Stimulated activated CD8-positive, alpha-beta memory T cell treated with anti-CD3 and anti-CD28 coated beads, Interleukin-12 subunit alpha, Interleukin-12 subunit beta, amount 100 ng/mL, for 24 hours (primary cell): ENCODE results near the gene ARRDC4.
"Not testable (repeated sequence)": the region's sequence is repeated elsewhere in the genome, so short reads cannot be mapped to it uniquely, and the experiment has no call there.

Experiments used
- DNase-seq: peaks from one replicate; pipeline ENCODE4 v3.0.0-alpha.2; 2020; ENCODE audit errors: extremely low read depth

ARRDC4 gene

DNA sequence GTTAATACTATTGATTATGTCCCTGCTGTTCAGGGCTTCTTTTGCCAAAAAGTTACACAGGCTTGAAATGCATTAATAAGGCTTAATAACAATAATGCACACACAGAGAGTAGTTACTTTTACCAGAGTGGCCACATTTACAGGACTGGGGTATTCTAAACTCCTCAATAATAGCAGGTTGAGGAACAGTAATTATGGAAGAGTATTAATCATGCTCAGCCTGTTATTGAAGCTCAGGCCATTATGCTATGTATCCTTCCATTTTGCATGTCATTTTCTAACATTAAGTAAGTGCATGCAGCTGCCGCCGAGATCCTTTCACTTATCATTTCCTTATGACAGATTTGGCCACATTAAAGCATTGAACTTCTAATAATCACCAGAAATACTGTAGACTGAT, 5.7 kb downstream of the ARRDC4 start:
- DNase-seq = no peak

DNA sequence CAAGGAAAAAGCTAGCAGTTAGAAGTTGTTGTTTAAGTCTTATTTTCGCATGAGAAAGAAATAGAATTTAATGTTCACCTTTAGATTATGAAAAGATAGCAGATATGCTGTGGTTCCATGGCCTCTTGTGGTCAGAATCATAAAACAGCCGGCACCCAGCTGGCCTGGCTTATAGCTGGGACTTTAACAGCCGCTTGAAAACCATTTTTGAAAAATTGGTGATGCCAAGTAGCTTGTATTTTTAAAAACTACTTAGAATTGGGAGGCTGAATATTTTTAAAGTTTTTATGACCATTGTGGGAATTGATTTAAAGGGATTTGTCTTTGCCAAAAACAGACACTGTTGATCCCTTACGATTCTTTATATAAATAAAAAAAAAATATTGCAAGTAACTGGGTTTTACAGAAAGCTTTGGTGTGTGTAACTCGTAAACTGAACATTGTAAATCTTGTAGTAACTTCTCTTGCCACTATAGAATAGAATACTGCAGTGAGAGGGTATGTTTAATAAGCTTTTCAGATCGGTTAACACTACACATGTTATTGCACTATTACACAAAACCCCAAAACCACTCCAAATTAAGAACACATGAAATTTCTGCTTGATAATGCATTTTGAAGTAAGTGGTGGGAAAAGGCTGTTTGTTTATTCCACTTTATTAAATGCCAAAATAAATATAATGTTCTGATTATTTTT, 6.6 kb downstream of the ARRDC4 start:
- DNase-seq = no peak

DNA sequence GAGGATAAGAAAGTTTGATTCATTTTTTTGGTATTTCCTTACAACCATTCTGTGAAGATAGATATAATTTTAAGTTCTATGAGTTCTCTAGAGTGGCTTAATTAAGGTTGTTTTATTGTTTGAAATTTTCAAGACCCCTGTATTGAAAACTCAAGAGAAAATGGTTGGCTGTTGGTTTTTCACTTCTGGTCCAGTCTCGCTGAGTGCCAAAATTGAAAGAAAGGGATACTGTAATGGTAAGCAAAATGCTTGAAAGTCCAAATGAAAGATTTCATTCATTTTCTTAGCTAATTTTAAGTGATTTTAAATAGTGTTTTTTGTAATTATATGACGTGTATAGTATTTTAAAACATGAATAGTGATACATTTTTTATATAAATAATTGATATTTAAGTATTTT, 7.4 kb downstream of the ARRDC4 start:
- DNase-seq = no peak

DNA sequence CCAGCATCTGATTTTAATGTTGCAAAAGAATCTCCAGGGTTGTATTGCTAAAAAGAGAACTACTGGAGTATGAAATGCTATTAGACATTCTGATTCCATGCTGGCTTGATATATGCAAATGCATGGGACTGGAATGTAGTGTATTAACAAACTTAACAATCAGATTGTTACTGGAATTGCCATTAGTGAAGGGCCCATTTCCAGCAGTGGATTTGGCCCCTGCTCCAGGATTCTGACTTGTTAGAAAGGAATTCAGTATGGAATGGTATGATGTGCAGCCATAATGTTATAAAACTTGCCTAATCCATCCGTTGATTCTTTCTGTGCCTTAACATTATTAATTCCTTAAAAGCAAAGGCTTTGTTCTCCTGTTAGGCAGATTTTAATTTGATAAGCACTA, 7.9 kb downstream of the ARRDC4 start:
- no peak for DNase-seq

DNA sequence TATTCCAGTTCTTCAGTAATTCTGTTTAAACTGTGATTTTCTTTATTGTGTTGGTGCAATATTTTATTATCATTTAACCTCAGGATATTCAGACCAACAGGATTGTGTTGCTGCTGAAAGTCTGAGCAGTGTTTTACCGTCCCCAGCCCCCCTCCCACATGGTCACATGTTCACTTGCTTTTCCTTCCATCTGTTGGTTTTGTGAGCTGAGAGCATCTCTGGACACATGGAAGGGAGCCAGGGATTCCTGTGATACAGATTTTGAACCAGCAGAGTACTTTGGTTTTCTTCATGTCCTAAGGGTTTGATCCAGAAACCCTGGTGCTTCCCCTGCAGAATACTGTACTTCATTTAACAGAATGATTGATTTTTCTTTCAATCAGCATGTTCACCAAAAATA, 11.9 kb downstream of the ARRDC4 start:
- no peak for DNase-seq

DNA sequence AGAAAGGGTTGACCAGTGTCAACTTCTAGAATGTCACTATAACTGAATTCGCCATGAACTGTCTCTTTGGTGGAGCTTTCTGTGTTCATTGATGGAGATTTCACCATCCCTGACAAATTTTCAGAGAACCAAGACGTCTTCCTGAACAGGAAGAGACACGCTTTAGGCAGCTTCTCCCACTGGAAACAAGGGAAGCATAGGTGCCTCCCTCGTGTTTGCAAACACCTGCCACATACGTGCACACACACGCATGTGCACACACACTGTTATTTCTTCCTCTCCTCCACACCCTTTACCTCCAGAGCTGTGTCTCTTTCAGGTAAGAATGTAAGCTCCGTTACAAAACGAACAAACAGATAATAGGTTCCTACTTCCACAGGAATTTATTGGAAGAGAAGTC, 15.6 kb downstream of the ARRDC4 start:
- DNase-seq = no peak

DNA sequence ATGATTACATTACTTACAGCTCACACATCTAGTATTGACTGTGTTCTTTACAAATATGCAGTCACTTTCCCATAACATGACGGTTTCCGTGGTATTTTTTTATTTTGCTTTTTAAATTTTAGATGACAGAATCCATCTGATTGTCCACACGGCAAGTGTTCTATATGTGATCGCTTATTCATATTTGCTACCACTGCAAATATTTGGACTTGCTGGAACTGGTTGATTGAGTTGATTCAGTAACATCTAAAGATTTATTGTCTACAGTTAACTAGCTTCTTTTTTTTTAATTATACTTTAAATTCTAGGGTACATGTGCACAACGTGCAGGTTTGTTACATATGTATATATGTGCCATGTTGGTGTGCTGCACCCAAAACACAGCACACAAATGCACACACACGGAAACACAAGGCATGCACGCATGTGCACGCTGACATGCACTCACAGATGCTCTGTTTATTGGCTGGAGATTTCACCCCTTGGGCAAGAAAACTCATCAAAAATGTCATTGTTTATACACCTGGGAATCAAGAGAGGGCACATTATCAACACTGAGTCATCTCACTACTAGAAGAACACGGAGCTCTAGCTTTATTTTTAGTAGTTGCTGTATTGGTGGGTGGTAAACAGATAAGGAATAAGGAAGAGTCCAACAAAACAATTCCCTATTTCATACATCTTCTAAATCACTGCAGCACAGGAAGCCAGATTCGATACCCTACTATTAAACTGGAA, 16.4 kb downstream of the ARRDC4 start:
- DNase-seq = no peak

DNA sequence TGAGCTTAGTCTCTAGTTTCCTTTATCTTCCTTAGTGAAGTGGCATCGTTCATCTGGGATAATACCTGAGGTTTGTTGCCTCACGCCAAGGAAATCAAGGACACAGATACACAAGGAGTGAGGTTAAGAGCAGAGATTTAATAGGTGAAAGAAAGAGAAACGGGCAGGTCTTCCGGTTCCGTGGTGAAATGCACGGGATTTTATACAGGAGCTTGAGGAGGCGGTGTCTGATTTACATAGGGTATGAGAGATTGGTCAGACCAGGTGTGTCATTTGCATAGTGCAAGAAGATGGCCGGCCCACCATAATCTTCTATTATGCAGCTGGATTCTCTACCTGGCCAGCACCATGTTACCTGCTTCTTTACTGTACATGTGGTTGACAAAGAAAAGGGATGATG, 17.2 kb downstream of the ARRDC4 start:
- no peak for DNase-seq

DNA sequence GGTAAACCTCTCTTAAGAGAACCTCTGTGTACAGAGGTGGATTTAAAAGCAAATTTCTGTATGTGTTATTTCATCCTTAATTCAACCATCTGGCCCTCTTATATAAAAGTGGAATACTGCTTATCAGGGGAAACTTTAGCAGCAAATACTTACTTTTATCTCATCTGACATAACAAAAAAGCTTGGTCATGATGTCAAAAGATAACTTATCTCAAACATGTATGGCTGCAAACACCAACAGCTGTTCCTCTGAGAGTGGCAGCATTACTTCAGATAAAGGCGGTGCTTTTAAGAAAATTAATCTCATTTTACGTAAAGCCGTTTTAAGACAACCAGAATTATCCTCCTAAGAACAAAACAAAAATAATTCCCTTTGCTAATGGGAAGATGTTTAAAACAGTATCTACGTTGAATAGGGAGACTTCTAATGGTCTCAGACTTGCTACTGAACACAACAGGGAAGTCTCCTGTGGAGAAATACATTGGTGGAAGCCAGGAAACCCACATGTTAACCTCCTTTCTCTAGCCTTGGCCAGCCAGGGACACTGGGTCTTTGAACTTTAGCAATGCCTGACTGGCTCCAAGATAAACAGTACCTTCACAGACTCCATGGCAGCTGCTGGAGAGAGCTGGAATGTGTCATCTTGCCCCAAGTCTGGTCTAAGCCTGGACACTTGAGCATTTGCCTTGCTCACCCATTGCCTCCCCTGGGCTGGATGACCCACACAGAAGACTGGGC, 18.1 kb downstream of the ARRDC4 start:
- no peak for DNase-seq

DNA sequence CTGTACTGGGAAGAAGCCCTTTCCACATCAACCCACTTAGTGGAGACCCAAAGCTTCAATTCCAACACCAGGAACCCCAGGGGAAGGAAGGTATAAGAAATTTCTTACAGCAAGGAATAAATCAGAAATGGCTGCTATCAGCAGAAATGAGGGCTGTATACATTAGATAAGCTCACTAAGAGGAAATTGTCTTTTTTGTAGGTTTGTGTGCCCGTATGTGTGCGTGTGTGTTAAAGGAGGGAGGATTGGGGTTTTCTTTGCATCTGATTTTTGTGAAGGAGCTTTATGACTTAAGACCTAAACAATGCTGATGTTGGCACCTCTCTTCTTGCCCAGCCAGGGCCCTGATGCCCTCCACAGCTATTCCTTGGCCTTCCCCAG, 18.6 kb downstream of the ARRDC4 start:
- DNase-seq = no peak

DNA sequence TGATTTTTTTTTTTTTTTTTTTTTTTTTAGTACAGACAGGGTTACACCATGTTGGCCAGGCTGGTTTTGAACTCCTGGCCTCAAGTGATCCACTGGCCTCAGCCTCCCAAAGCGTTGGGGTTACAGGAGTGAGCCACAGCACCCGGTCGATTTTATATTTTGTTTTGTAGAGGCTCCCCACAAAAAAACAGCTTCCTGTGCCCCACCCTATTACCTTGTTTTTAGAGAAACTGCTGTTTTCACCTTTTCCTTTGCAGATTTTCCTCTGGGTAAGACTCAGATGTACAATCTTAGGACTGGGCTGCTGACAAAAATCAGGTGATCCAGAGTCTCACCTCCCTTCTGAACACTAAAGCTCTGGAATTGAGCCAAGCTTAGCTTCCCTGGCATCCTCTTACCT, 20.6 kb downstream of the ARRDC4 start:
- no peak for DNase-seq

DNA sequence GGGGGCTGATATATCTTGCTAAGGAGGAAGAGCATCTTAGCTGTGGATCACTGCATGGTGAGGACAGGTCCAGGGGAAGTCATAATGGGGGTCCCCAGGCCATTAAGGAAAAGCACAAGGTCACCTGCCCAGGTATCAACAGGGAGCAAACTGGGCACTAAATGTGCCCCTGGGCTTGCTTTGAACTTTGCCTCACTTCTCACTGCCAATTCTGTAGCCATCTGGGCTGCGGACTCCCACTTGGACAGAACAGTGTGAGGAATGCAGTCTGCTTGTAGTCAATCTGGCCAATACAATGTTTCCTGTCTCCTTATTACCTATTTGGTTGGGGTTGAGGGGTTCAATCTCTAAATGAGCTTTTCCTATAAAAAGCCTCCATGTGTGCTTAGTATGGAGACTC, 21.3 kb downstream of the ARRDC4 start:
- no peak for DNase-seq

DNA sequence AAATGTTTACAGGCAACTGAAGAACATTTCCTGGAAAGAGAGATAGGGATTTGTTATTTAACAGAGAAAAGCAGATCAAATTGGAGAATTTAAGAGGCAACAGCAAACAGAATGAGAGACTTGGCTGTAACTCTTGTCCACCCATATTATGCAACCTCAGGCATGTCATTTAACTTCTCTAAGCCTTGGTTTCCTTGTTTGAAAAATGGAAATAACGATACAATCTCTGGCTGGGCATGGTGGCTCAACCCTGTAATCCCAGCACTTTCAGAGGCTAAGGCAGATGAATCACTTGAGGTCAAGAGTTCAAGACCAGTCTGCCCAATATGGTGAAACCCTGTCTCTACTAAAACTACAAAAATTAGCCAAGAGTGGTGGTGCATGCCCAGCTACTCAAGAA, 23.7 kb downstream of the ARRDC4 start:
- no peak for DNase-seq

DNA sequence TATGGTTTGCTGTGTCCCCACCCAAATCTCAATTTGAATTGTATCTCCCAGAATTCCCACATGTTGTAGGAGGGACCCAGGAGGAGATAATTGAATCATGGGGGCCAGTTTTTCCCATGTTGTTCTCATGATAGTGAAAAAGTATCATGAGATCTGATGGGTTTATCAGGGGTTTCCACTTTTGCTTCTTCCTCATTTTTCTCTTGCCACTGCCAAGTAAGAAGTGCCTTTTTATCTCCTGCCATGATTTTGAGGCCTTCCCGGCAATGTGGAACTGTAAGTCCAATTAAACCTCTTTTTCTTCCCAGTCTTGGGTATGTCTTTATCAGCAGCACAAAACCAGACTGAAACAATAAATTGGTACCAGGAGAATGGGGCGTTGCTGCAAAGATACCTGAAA, 25.5 kb downstream of the ARRDC4 start:
- DNase-seq = not testable (repeated sequence)

DNA sequence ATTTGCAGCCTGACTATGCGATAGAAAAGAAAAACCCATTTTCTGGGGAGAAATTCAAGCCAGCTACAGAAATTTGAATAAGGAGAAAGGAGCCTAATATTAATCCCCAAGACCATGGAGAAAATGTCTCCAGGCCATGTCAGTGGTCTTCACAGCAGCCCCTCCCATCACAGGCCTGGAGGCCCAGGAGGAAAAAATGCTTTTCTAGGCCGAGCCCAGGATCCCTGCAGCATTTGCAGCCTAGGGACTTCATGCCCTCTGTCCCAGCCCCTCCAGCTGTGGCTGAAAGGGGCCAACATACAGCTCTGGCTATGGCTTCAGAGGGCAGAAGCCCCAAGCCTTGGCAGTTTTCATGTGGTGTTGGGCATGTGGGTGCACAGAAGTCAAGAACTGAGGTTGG, 26.3 kb downstream of the ARRDC4 start:
- DNase-seq = no peak

DNA sequence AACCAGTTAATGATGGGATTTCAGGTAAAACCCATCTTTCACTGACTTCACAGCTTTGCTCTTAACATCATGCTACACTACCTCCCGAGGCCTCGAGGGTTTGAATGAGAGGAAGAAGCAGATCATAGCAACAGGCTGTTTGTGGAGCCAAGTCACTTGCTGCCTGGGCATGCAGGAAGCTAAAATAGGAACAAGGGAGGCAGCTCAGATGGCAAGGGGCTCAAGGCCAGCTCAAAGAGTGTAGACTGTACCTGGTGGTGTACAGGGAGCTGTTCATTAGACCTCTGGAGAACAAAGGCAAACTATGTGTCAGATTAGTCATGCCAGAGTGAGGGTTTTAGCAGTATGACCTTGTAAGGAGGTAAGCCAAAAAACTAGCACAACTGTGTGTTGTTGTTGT, 28.8 kb downstream of the ARRDC4 start:
- DNase-seq = no peak

DNA sequence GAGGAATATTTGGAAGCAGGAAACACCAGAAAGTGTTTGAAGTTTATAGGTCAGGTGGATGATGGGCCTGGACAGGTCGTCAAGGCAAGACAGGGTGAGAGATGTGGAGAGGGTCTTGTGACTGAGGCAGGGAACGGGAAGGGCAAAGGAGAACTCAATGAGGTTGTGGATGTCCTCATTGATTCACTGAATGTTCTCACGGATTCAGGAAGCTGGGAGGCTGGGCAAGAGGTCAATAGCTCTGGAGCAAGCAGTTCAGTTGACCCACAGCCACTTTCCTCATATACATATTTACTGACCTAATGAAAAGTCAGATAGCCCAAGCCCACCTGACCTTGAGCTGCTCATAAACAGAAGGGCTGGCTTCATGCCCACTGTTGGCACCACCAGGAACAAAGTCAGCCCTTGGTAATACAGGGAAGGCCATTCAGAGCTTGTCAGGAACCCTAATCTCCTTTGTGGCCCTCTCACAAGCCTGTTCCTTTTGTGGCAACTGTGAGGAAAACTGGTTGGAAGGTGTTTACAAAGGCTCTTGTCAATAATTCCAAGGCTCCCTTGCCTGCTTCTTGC, 31.6 kb downstream of the ARRDC4 start:
- no peak for DNase-seq

DNA sequence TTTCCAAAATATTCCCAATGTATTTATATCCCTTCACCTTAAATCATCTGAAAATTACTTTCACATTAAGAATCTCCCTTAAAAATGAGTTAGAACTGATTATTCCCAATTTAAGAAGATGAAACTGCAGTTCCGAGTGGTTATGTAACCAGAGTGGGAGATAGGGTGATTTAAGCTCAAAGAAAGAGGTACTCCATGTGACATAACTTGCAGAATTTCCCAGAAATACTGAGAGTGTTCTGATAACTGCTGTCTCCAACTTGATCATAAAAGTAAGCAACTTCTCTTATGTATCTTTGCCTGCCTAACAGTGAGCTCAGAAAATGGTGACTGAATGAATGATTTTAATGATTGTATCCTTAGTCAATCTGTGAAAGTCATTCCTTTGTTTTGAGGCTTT, 32.3 kb downstream of the ARRDC4 start:
- DNase-seq = no peak

DNA sequence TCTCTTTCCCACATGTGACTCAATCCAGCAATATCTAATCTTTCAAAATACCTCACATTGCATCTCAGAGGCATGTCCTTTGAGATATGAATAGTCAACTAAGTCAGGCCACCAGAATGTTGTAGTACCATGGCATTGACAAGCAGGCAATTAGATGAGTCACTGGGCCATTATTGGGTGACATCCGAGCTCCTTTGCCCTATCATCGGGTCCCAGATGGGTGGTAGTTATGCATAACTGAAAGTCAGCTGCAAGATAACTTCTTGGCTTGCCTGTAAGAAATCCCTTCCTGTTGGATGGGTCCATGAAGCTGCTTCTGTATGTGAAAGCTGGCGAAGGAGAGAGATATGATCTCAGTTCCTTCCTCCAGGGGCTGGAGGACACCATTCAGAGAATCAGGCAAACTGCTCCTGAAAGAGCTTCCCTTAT, 32.8 kb downstream of the ARRDC4 start:
- no peak for DNase-seq

DNA sequence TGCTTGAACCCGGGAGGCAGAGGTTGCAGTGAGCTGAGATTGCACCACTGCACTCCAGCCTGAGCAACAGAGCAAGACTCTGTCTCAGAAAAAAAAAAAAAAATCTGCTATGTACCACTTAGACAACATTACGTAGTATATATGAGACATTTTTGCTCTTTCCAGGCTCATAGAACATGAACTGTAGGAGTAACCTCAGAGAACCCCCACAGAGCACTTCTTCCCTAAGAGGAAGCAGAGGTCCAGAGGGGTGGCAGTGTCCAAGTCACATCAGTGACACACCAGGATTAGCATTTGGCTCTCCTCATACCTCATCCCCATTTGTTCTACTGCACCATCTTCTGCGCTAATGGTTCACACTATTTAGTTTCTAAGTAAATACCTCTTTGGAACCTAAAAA, 33.7 kb downstream of the ARRDC4 start:
- no peak for DNase-seq

DNA sequence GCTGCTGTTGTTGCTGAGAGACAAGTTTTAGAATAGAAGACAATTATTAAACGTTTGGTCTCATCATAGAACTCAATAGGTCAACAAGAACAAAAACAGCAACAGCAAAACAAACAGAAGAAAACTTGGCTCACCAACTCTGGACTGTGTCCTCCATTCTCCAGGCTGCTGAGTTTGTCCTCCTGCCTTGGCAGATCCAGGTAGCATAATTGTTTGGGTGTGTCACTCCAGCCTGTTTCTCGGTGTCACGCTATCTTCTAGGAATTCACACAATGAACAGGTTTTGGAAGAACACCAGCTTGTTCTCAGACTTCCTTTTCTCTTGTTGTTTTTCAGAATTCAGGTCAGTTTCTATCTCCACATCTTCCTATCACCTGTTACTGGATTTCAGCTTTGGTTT, 34.7 kb downstream of the ARRDC4 start:
- no peak for DNase-seq

DNA sequence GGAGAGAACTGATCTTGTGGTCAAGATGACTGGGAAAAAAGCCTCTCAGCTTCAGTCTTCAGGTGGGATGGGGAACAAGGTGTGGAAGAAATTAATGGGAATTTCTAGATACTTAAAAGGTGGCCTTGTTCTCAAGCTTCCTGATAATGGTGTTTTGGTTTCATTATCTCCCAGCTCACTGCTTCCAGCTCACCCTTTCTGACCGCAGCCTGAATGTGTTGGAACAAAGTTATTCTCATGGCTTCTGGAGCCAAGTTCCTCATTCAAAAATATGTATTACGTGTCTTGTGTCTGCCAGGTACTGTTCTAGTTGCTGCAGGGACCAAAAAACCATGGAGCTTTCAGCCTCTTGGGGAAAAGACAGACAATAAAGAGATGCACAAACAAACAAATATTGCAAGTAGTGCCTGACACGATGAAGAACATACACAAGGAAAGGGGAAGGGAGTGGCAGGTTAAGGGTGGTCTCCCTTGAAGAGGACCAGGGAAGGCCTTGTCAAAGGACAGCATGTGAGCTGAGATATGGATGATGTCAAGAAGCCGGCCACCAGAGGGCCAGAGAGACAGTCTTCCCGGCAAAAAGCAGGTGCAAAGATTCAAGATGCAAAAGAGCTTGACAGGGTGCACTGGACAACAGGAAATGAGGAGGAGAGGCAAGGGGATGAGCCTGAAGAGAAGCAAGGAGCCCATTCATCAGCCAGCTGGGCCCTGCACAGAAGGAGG, 35.5 kb downstream of the ARRDC4 start:
- no peak for DNase-seq
